Hepatocyte (in vitro differentiated cells): ENCODE results near the gene ZCCHC13. TPM values are rescaled to one million over a fixed set of nuclear protein-coding genes. Genes with fewer than 3 reads are reported as not detected.

Source experiments
- DNase-seq: peaks from one replicate; pipeline ENCODE4 v3.0.0-alpha.2; 2016; ENCODE audit warnings: low spot score
- H2AFZ ChIP-seq: fragments of 200-600 bp; sonication (generic); 2 replicates; pipeline ENCODE4 v1.6.0; 2016; ENCODE audit warnings: antibody characterized with exemption, mild to moderate bottlenecking
- H3K27ac ChIP-seq: fragments of 200-600 bp; sonication (generic); 2 replicates; pipeline ENCODE4 v1.5.1; 2016; ENCODE audit warnings: mild to moderate bottlenecking
- H3K27me3 ChIP-seq: fragments of 200-600 bp; sonication (generic); 2 replicates; pipeline ENCODE4 v1.6.1; 2016
- H3K36me3 ChIP-seq: fragments of 200-600 bp; sonication (generic); replicated peaks from 2 replicates; pipeline ENCODE4 v1.5.1; 2016; ENCODE audit warnings: low read depth; ENCODE audit not compliant: insufficient read depth
- H3K4me1 ChIP-seq: fragments of 200-600 bp; sonication (generic); 2 replicates; pipeline ENCODE4 v1.5.1; 2016; ENCODE audit warnings: mild to moderate bottlenecking, moderate library complexity; ENCODE audit not compliant: insufficient read depth
- H3K4me2 ChIP-seq: fragments of 200-600 bp; sonication (generic); 2 replicates; pipeline ENCODE4 v1.6.0; 2016
- H3K4me3 ChIP-seq: fragments of 200-600 bp; sonication (generic); 2 replicates; pipeline ENCODE4 v1.5.1; 2016; ENCODE audit warnings: mild to moderate bottlenecking
- H3K79me2 ChIP-seq: fragments of 200-600 bp; sonication (generic); 2 replicates; pipeline ENCODE4 v1.6.0; 2017; ENCODE audit warnings: mild to moderate bottlenecking
- H3K9me2 ChIP-seq: fragments of 200-600 bp; sonication (generic); replicated peaks from 2 replicates; pipeline ENCODE4 v1.6.0; 2017; ENCODE audit warnings: mild to moderate bottlenecking; ENCODE audit not compliant: insufficient read depth
- H3K9me3 ChIP-seq: fragments of 200-600 bp; sonication (generic); 2 replicates; pipeline ENCODE4 v1.5.1; 2016; ENCODE audit warnings: low read depth, mild to moderate bottlenecking
- H4K20me1 ChIP-seq: fragments of 200-600 bp; sonication (generic); 2 replicates; pipeline ENCODE4 v1.6.0; 2016; ENCODE audit warnings: mild to moderate bottlenecking; ENCODE audit not compliant: insufficient read depth, poor library complexity, severe bottlenecking
- CTCF ChIP-seq: fragments of 200-600 bp; sonication (generic); IDR thresholded peaks from 2 replicates; pipeline ENCODE4 v1.5.1; 2016; ENCODE audit warnings: antibody characterized with exemption, mild to moderate bottlenecking; ENCODE audit not compliant: poor library complexity
- EZH2 ChIP-seq: fragments of 200-600 bp; sonication (generic); IDR thresholded peaks from 2 replicates; pipeline ENCODE4 v1.6.1; 2016; ENCODE audit warnings: antibody characterized with exemption, mild to moderate bottlenecking, borderline replicate concordance
- EZH2phosphoT487 ChIP-seq: fragments of 200-600 bp; sonication (generic); IDR thresholded peaks from one replicate; pipeline ENCODE4 v1.6.1; 2018; ENCODE audit warnings: antibody characterized with exemption, mild to moderate bottlenecking, low read depth, moderate library complexity; ENCODE audit not compliant: unreplicated experiment, severe bottlenecking
- WGBS: methylation state at CpG from one replicate; pipeline ENCODE4 v1.1.6; 2016; ENCODE audit warnings: low lambda C conversion rate; ENCODE audit errors: missing lambda C conversion rate; 5-methylcytosine and 5-hydroxymethylcytosine counted together
- polyA plus RNA-seq: library from polyadenylated mRNA; unstranded; fragments of >200 nt; fragmentation: Nextera tagmentation; extraction: Ambion mirVana; gene quantifications from 2 replicates; pipeline ENCODE4 v1.2.1, GENCODE V29; 2016
- total RNA-seq: library from RNA; depleted of rRNA; stranded (reverse); fragments of >200 nt; gene quantifications from 2 replicates; pipeline ENCODE4 v1.2.3, GENCODE V29; 2014

ZCCHC13 gene
- total and polyA plus RNA-seq, 2 experiments from 2014 or later: not detected

DNA sequence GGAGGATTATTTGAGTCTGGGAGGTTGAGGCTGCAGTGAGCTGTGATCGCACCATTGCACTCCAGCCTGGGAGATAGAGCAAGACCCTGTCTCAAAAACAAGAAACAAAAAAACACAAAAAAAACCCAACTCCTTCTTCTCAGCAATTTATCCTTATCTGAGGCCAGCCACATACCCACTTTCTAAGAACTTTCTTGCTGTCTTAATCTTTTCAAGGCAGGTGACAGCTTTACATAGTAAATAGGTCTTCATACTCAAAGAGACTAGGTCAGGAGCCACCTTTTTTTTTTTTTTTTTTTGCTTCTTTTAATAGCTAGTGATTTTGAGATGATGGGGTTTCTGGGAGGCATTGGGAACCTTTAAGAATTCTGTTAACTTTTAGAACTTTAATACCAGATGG is 26.1 kb upstream of the ZCCHC13 start:
- Histone ChIP-seq H3K79me2 (peaks cover 13% of the 10 kb centered on the region), H3K4me3 (no peak overlapping the region), H3K4me1 (no peaks in the 10 kb centered on the region), H3K4me2 (no peak overlapping the region), H3K27me3 (no peaks in the 10 kb centered on the region), H4K20me1 (peaks cover 9% of the 10 kb centered on the region), H3K36me3 (no peaks in the 10 kb centered on the region), H3K9me2 (no peaks in the 10 kb centered on the region), H2AFZ (no peak overlapping the region), H3K27ac (no peak overlapping the region), H3K9me3 (no peaks in the 10 kb centered on the region)
- DNase-seq: no peak
- WGBS: 100% methylated on average over 1 of the region's 1 CpG
- TF ChIP-seq EZH2 (no peak), CTCF (no peak)

- no peaks in the 10 kb centered on the region for H3K27me3 ChIP-seq
- 75% methylated on average over 3 of the region's 3 CpGs for WGBS
These were observed 23.2 kb upstream of the ZCCHC13 start for GRCh38 chrX:74280759-74281158.

GRCh38 chrX:74284391-74284952 is 19.5 kb upstream of the ZCCHC13 start:
- Histone ChIP-seq H3K36me3 (no peaks in the 10 kb centered on the region), H3K4me3 (no peak overlapping the region), H4K20me1 (peaks cover 22% of the 10 kb centered on the region), H3K9me2 (no peaks in the 10 kb centered on the region), H2AFZ (no peak overlapping the region), H3K4me1 (no peaks in the 10 kb centered on the region), H3K27me3 (no peaks in the 10 kb centered on the region), H3K79me2 (peaks cover 79% of the 10 kb centered on the region), H3K27ac (no peak overlapping the region), H3K4me2 (no peak overlapping the region), H3K9me3 (no peaks in the 10 kb centered on the region)
- WGBS: 7% methylated on average over 1 of the region's 1 CpG
- TF ChIP-seq EZH2phosphoT487 (no peak), CTCF (no peak), EZH2 (no peak)
- DNase-seq: no peak

More at GRCh38 chrX:74280759-74281158, 23.2 kb upstream of the ZCCHC13 start:
- Histone ChIP-seq H3K27ac (no peak overlapping the region), H3K79me2 (peaks cover 42% of the 10 kb centered on the region), H2AFZ (no peak overlapping the region), H3K36me3 (no peaks in the 10 kb centered on the region), H3K9me2 (no peaks in the 10 kb centered on the region), H3K4me3 (no peak overlapping the region), H4K20me1 (peaks cover 22% of the 10 kb centered on the region), H3K4me1 (no peaks in the 10 kb centered on the region), H3K4me2 (no peak overlapping the region), H3K9me3 (no peaks in the 10 kb centered on the region)
- TF ChIP-seq CTCF: no peak
- TF ChIP-seq EZH2phosphoT487: no peak
- TF ChIP-seq EZH2: no peak
- DNase-seq: no peak
